Neural progenitor cell (in vitro differentiated cells): ENCODE results near the gene NT5C3A.

Experiments used
- CTCF ChIP-seq: fragments of 200-600 bp; sonication (generic); IDR thresholded peaks from 2 replicates; pipeline ENCODE4 v1.5.1; 2017; ENCODE audit warnings: antibody characterized with exemption, mild to moderate bottlenecking
- EZH2 ChIP-seq: fragments of 200-600 bp; sonication (generic); IDR thresholded peaks from 2 replicates; pipeline ENCODE4 v1.6.1; 2017; ENCODE audit warnings: antibody characterized with exemption, mild to moderate bottlenecking, moderate library complexity

- TF ChIP-seq CTCF = no peak
- TF ChIP-seq EZH2 = no peak
These were observed 21.6 kb downstream of the NT5C3A start for GRCh38 chr7:33040803-33041516.
